Measurements from ENCODE around the gene SERPINB6.

SERPINB6 gene

GRCh38 chr6:2956930-2957685 is 14.3 kb downstream of the SERPINB6 start:
- no peak overlapping the region for H3K4me3 ChIP-seq (ENCODE audit: low read depth, low read length)
- peaks cover 43% of the 10 kb centered on the region for H3K4me1 ChIP-seq (ENCODE audit: control insufficient read depth, insufficient read depth, low read length)
- H3K9ac ChIP-seq (ENCODE audit: low read length), result no peak overlapping the region
- no peak overlapping the region for H3K27ac ChIP-seq (ENCODE audit: low read depth, low read length)
- no peaks in the 10 kb centered on the region for H3K9me3 ChIP-seq (ENCODE audit: control insufficient read depth, insufficient read depth, low read depth, low read length)
- peaks cover 3% of the 10 kb centered on the region; the same call in 1 of the 2 replicates for H3K36me3 ChIP-seq (ENCODE audit: control insufficient read depth, insufficient read depth, low read length)
- H3K27me3 ChIP-seq (ENCODE audit: control insufficient read depth, insufficient read depth, low read length), result no peaks in the 10 kb centered on the region

DNA sequence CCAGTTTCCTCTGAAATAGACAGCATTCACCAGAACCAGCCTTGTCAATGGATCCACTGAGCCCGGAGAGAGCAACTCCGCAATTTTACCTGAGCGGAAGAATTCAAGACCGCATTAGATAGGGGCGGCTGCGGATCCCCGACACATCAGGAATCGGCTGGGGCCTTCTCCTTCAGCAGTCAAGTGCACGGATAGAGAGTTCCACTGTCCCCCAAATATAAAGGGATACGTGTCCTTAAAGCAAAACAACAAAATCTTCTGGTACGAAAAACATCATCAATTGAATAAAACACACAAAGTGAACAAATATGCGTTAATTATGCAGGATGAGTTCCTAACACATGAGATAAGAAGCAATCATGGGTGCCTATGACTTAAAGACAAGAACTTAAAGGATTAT is 18.3 kb downstream of the SERPINB6 start:
- Histone ChIP-seq H3K4me1 (ENCODE audit: control insufficient read depth, insufficient read depth, low read length) (peaks cover 16% of the 10 kb centered on the region), H3K4me3 (ENCODE audit: low read depth, low read length) (no peak overlapping the region), H3K27ac (ENCODE audit: low read depth, low read length) (no peak overlapping the region), H3K9ac (ENCODE audit: low read length) (no peak overlapping the region), H3K27me3 (ENCODE audit: control insufficient read depth, insufficient read depth, low read length) (no peaks in the 10 kb centered on the region), H3K36me3 (ENCODE audit: control insufficient read depth, insufficient read depth, low read length) (peaks cover 10% of the 10 kb centered on the region), H3K9me3 (ENCODE audit: control insufficient read depth, insufficient read depth, low read depth, low read length) (no peaks in the 10 kb centered on the region)

- peaks cover 10% of the 10 kb centered on the region for H3K36me3 ChIP-seq (ENCODE audit: control insufficient read depth, insufficient read depth, low read length)
- no peaks in the 10 kb centered on the region for H3K9me3 ChIP-seq (ENCODE audit: control insufficient read depth, insufficient read depth, low read depth, low read length)
- peaks cover 16% of the 10 kb centered on the region for H3K4me1 ChIP-seq (ENCODE audit: control insufficient read depth, insufficient read depth, low read length)
- no peak overlapping the region for H3K4me3 ChIP-seq (ENCODE audit: low read depth, low read length)
- no peaks in the 10 kb centered on the region for H3K27me3 ChIP-seq (ENCODE audit: control insufficient read depth, insufficient read depth, low read length)
- no peak overlapping the region for H3K9ac ChIP-seq (ENCODE audit: low read length)
- no peak overlapping the region for H3K27ac ChIP-seq (ENCODE audit: low read depth, low read length)
These were observed 18.7 kb downstream of the SERPINB6 start for GRCh38 chr6:2952557-2953095.

DNA sequence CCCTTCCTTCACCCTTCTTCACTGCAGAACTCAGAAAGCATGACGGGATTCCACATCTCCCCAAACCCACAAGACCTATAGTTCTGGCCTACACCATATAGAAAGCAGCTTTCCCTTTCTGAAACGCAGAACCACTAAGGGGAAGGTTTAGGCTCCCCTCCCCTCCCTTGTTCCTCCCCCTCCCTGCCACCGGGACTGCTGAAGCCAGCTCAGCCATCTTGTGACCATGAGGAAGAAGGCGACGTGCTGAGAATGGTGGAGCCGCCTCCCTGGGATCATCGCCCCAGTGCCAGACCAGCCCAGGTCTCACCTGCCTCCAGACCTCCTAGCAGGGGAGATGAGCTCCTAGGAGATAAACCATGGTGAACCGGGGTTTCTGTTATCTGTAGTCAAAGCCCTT is 19.6 kb downstream of the SERPINB6 start:
- no peaks in the 10 kb centered on the region for H3K9me3 ChIP-seq (ENCODE audit: control insufficient read depth, insufficient read depth, low read depth, low read length)
- no peaks in the 10 kb centered on the region for H3K27me3 ChIP-seq (ENCODE audit: control insufficient read depth, insufficient read depth, low read length)
- H3K4me3 ChIP-seq (ENCODE audit: low read depth, low read length), result no peak overlapping the region
- no peak overlapping the region for H3K9ac ChIP-seq (ENCODE audit: low read length)
- H3K36me3 ChIP-seq (ENCODE audit: control insufficient read depth, insufficient read depth, low read length), result peaks cover 10% of the 10 kb centered on the region
- H3K4me1 ChIP-seq (ENCODE audit: control insufficient read depth, insufficient read depth, low read length), result peaks cover 16% of the 10 kb centered on the region
- no peak overlapping the region for H3K27ac ChIP-seq (ENCODE audit: low read depth, low read length)

DNA sequence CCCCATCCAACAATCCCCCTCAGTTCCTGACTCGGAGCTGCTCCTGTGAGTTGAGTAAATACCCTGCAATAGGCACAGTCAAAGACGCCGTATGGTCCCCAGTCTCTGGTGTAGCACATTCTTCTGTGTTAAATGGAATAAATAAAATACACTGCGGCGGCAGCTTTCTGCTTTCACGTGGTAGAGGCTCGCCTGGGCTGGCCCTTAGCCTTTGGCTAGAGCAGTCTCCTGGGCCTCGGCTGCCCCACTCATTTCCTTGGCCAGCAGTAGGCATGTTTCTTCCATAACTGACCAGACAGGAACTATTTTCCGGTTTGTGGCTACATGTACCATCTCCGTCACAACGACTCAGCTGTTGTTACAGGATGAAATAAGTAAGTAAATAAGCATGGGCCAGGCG is 20.7 kb downstream of the SERPINB6 start:
- Histone ChIP-seq H3K9ac (ENCODE audit: low read length) (no peak overlapping the region), H3K36me3 (ENCODE audit: control insufficient read depth, insufficient read depth, low read length) (peaks cover 7% of the 10 kb centered on the region)

GRCh38 chr6:2949536-2950083 is 21.8 kb downstream of the SERPINB6 start:
- Histone ChIP-seq H3K36me3 (ENCODE audit: control insufficient read depth, insufficient read depth, low read length) (peaks cover 7% of the 10 kb centered on the region), H3K4me3 (ENCODE audit: low read depth, low read length) (no peak overlapping the region), H3K27me3 (ENCODE audit: control insufficient read depth, insufficient read depth, low read length) (no peaks in the 10 kb centered on the region), H3K4me1 (ENCODE audit: control insufficient read depth, insufficient read depth, low read length) (peaks cover 19% of the 10 kb centered on the region), H3K9ac (ENCODE audit: low read length) (no peak overlapping the region), H3K27ac (ENCODE audit: low read depth, low read length) (no peak overlapping the region), H3K9me3 (ENCODE audit: control insufficient read depth, insufficient read depth, low read depth, low read length) (no peaks in the 10 kb centered on the region)

More for the DNA sequence above, 20.7 kb downstream of the SERPINB6 start:
- Histone ChIP-seq H3K4me1 (ENCODE audit: control insufficient read depth, insufficient read depth, low read length) (peaks cover 16% of the 10 kb centered on the region), H3K4me3 (ENCODE audit: low read depth, low read length) (no peak overlapping the region), H3K9me3 (ENCODE audit: control insufficient read depth, insufficient read depth, low read depth, low read length) (no peaks in the 10 kb centered on the region), H3K27ac (ENCODE audit: low read depth, low read length) (no peak overlapping the region), H3K27me3 (ENCODE audit: control insufficient read depth, insufficient read depth, low read length) (no peaks in the 10 kb centered on the region)

- Histone ChIP-seq H3K4me3 (ENCODE audit: low read depth, low read length) (no peak overlapping the region), H3K36me3 (ENCODE audit: control insufficient read depth, insufficient read depth, low read length) (peaks cover 7% of the 10 kb centered on the region), H3K9ac (ENCODE audit: low read length) (no peak overlapping the region), H3K9me3 (ENCODE audit: control insufficient read depth, insufficient read depth, low read depth, low read length) (no peaks in the 10 kb centered on the region), H3K27ac (ENCODE audit: low read depth, low read length) (no peak overlapping the region), H3K27me3 (ENCODE audit: control insufficient read depth, insufficient read depth, low read length) (no peaks in the 10 kb centered on the region), H3K4me1 (ENCODE audit: control insufficient read depth, insufficient read depth, low read length) (peaks cover 19% of the 10 kb centered on the region)
These were observed 22.2 kb downstream of the SERPINB6 start for GRCh38 chr6:2949121-2949520.

DNA sequence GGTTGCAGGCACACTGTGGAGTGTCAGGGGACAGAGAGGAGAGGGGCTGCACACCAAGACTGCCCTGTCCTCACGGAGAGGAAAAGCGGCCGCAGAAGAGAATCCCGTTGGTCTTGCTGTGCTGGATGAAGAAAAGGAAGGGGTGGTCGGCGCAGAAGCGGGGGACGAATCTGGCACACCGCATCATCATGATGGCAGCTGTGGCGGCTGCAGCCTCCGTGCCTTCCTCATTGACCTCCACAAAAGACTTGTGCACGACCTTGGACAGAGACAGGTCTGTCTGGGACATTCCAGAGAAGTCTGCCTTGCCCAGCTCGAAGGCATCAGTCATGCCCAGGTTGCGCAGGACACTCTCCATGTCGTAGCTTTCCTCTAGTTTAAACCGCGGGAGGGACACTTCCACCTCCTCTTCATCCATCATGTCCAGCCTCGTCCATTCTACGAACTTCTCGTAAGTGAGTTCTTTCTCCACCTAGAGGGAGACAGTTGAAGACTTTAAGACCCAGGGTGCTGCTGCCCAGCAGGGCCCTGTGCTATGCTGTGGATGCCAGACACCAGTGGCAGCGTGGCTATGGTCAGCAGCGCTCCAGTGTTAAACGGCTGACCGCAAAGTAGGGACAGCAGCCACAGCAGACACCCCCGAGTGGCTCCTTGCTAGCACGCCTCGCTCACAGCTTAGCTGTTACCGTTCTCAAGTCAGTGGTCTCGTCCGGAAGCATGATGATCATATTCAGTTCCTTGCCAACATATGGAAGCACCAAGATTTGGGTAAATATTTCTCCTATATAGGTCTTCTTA is 22.9 kb downstream of the SERPINB6 start:
- Histone ChIP-seq H3K36me3 (ENCODE audit: control insufficient read depth, insufficient read depth, low read length) (peaks cover 7% of the 10 kb centered on the region), H3K9ac (ENCODE audit: low read length) (no peak overlapping the region), H3K4me1 (ENCODE audit: control insufficient read depth, insufficient read depth, low read length) (peaks cover 22% of the 10 kb centered on the region), H3K27me3 (ENCODE audit: control insufficient read depth, insufficient read depth, low read length) (no peaks in the 10 kb centered on the region), H3K9me3 (ENCODE audit: control insufficient read depth, insufficient read depth, low read depth, low read length) (no peaks in the 10 kb centered on the region), H3K4me3 (ENCODE audit: low read depth, low read length) (no peak overlapping the region), H3K27ac (ENCODE audit: low read depth, low read length) (no peak overlapping the region)

- Histone ChIP-seq H3K9me3 (ENCODE audit: control insufficient read depth, insufficient read depth, low read depth, low read length) (no peaks in the 10 kb centered on the region), H3K4me3 (ENCODE audit: low read depth, low read length) (no peak overlapping the region), H3K4me1 (ENCODE audit: control insufficient read depth, insufficient read depth, low read length) (peaks cover 18% of the 10 kb centered on the region), H3K27me3 (ENCODE audit: control insufficient read depth, insufficient read depth, low read length) (no peaks in the 10 kb centered on the region), H3K27ac (ENCODE audit: low read depth, low read length) (no peak overlapping the region), H3K36me3 (ENCODE audit: control insufficient read depth, insufficient read depth, low read length) (peaks cover 7% of the 10 kb centered on the region), H3K9ac (ENCODE audit: low read length) (no peak overlapping the region)
These were observed 23.9 kb downstream of the SERPINB6 start for GRCh38 chr6:2947445-2947844.

DNA sequence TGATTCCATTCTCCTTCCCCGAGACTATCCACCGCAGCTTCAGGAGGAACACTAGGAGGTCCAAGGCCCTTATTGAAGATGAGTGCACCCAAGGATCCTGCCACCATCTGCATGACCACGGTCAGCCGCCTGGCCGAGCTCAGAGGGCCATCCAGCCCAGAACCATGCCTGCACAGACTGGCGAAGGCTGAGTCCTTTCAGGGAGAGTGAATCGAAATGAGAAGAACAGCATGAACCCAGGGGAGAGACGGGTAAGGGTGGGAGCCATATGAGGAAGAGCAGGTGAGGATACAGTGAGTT is 26.3 kb downstream of the SERPINB6 start:
- H3K9me3 ChIP-seq (ENCODE audit: control insufficient read depth, insufficient read depth, low read depth, low read length), result no peaks in the 10 kb centered on the region
- no peak overlapping the region for H3K9ac ChIP-seq (ENCODE audit: low read length)
- H3K36me3 ChIP-seq (ENCODE audit: control insufficient read depth, insufficient read depth, low read length), result peaks cover 7% of the 10 kb centered on the region
- no peaks in the 10 kb centered on the region for H3K27me3 ChIP-seq (ENCODE audit: control insufficient read depth, insufficient read depth, low read length)
- H3K27ac ChIP-seq (ENCODE audit: low read depth, low read length), result no peak overlapping the region
- H3K4me1 ChIP-seq (ENCODE audit: control insufficient read depth, insufficient read depth, low read length), result peaks cover 8% of the 10 kb centered on the region; the same call in 1 of the 2 replicates
- H3K4me3 ChIP-seq (ENCODE audit: low read depth, low read length), result no peak overlapping the region
